GM21717 (cell line): ENCODE results near the gene ADAM19.

Source experiments
- ATAC-seq: cut with Tn5 transposase; IDR thresholded peaks from one replicate; pipeline ENCODE4 v1.9.1; 2021; ENCODE audit warnings: mild to moderate bottlenecking, moderate library complexity; ENCODE audit not compliant: unreplicated experiment

The ADAM19 gene

GRCh38 chr5:157543825-157544622, 31.6 kb downstream of the ADAM19 start:
- ATAC-seq, result no peak

GRCh38 chr5:157542282-157543000, 33.1 kb downstream of the ADAM19 start:
- no peak for ATAC-seq

- no peak for ATAC-seq
These were observed 34.0 kb downstream of the ADAM19 start for GRCh38 chr5:157541447-157542118.

GRCh38 chr5:157540707-157541446, 34.7 kb downstream of the ADAM19 start:
- ATAC-seq, result peak; percentile 98

GRCh38 chr5:157540124-157540523, 35.5 kb downstream of the ADAM19 start:
- ATAC-seq, result peak; percentile 21

- ATAC-seq, result no peak
These were observed 36.0 kb downstream of the ADAM19 start for GRCh38 chr5:157539503-157540022.

- ATAC-seq, result no peak
These were observed 37.3 kb downstream of the ADAM19 start for GRCh38 chr5:157538311-157538710.

- no peak for ATAC-seq
These were observed 40.3 kb downstream of the ADAM19 start for GRCh38 chr5:157535042-157535865.

GRCh38 chr5:157533011-157533481, 42.5 kb downstream of the ADAM19 start:
- no peak for ATAC-seq

GRCh38 chr5:157532022-157532421, 43.6 kb downstream of the ADAM19 start:
- no peak for ATAC-seq

- ATAC-seq, result no peak
These were observed 45.2 kb downstream of the ADAM19 start for GRCh38 chr5:157530226-157530972.

- no peak for ATAC-seq
These were observed 46.6 kb downstream of the ADAM19 start for GRCh38 chr5:157529002-157529401.

GRCh38 chr5:157528036-157528632, 47.4 kb downstream of the ADAM19 start:
- ATAC-seq, result no peak

GRCh38 chr5:157524887-157525286, 50.7 kb downstream of the ADAM19 start:
- ATAC-seq, result no peak

GRCh38 chr5:157523976-157524375, 51.6 kb downstream of the ADAM19 start:
- ATAC-seq, result no peak

GRCh38 chr5:157521704-157522029, 53.9 kb downstream of the ADAM19 start:
- ATAC-seq, result no peak

GRCh38 chr5:157520911-157521703, 54.5 kb downstream of the ADAM19 start:
- no peak for ATAC-seq
